NCI-H2196 (cell line): ENCODE data around the gene C17orf75.

Source experiments
- DNase-seq: peaks from one replicate; lab custom pipeline; 2025; ENCODE audit not compliant: unreplicated experiment; lab: John Stamatoyannopoulos, UW

Gene C17orf75

GRCh38 chr17:32279891-32280716 is 61.9 kb downstream of the C17orf75 start:
- DNase-seq, result no peak

- no peak for DNase-seq
Measured at GRCh38 chr17:32278815-32279214, 63.2 kb downstream of the C17orf75 start.
